HFFc6 (cell line): ENCODE results near the gene RFC5. TPM values are rescaled to one million over a fixed set of nuclear protein-coding genes. Genes with fewer than 3 reads are reported as not detected.
A peak's percentile ranks its signal among the peaks of the same experiment; 100 is the strongest.

Experiments used
- DNase-seq: peaks from one replicate; pipeline ENCODE4 v3.0.0-alpha.2; 2018
- H3K27ac Mint-ChIP-seq: 2 replicates; pipeline ENCODE4 v1.8.0; 2020; ENCODE audit warnings: mild to moderate bottlenecking, mixed read lengths
- H3K27me3 Mint-ChIP-seq: 2 replicates; pipeline ENCODE4 v1.8.0; 2021; ENCODE audit warnings: mild to moderate bottlenecking, moderate library complexity, mixed read lengths; ENCODE audit not compliant: insufficient read depth
- H3K36me3 Mint-ChIP-seq: 2 replicates; pipeline ENCODE4 v1.8.0; 2021; ENCODE audit warnings: low read depth, mixed read lengths
- H3K4me1 Mint-ChIP-seq: 2 replicates; pipeline ENCODE4 v1.8.0; 2020; ENCODE audit warnings: low read depth, mixed read lengths
- H3K4me3 Mint-ChIP-seq: 2 replicates; pipeline ENCODE4 v1.8.0; 2020; ENCODE audit warnings: mild to moderate bottlenecking, moderate library complexity, mixed read lengths
- H3K9me3 Mint-ChIP-seq: 2 replicates; pipeline ENCODE4 v1.8.0; 2020; ENCODE audit warnings: mild to moderate bottlenecking, mixed read lengths
- long read RNA-seq: library from polyadenylated mRNA; unstranded; transcript quantifications from one replicate; pipeline ENCODE4 v2.0.0, GENCODE V29; 2019
- total RNA-seq, 6 experiments: library from RNA; stranded (reverse); fragmentation: NEBNext Ultra II Directional; extraction: Animal tissue kit (Norgen Biotek cat#: 25700); gene quantifications; 2 replicates in 1 of 6; 3 replicates in 5 of 6; pipeline ENCODE4 v1.2.3, GENCODE V29; 2021
- TF ChIP-seq, protein P1 (sequence below): fragments of 200-600 bp; sonication (generic); IDR thresholded peaks from 2 replicates; pipeline ENCODE4 v1.5.0; 2021; ENCODE audit warnings: antibody characterized with exemption, mild to moderate bottlenecking

The RFC5 gene, protein sequence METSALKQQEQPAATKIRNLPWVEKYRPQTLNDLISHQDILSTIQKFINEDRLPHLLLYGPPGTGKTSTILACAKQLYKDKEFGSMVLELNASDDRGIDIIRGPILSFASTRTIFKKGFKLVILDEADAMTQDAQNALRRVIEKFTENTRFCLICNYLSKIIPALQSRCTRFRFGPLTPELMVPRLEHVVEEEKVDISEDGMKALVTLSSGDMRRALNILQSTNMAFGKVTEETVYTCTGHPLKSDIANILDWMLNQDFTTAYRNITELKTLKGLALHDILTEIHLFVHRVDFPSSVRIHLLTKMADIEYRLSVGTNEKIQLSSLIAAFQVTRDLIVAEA
- 10 to 100 TPM in 5 of 6 experiments, 1 to 10 TPM in 1; 9.3 to 19.6 (median 16.6) TPM for total RNA-seq
- long read RNA-seq, transcript RFC5-204 (11 exons, 1,655 nt): major isoform, 16 of 37 reads
- long read RNA-seq, partial matches to known transcripts: 2 of 37 reads
- long read RNA-seq, other reads (novel, unspliced or antisense): 19 of 37 reads

DNA sequence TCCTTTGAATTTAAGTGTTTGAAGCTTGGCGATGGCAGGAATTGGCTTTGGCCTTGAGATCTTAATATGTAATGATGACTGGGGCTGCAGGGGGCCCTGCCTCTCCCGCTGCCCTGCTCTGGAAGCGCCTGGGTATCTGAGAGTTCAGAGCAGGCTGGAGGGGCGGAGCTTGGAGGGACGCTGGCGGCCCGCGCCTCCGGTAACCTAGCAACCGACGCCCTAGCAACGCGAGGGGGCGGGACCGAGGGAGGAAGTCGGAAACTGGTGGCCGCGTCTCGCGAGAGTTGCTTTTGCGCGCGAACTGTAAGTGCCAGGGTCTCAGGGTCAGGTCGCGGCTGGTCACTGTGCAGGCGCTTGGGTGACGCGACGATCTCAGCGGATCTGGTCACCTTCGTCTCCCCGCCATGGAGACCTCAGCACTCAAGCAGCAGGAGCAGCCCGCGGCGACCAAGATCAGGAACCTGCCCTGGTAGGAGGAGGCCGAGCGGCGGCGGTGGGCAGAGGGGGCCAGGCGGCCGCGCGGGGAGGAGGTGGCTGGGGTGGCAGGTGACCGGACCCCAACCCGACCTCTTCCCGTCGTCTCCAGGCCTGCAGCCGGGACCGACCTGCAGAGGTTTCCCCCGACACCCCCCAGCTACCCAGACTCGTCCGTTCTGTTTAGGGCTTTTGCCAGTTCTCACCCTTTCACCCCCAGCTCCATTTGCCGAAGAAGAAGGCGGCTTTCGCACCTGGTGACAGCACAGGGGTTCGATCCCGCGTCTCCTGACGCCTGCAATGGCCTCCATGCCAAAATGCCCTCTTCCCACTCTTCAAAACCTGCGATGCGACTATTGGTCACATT is at the start of gene RFC5:
Gene RFC5, plus strand, starts transcription at position 280 of the 841 bp plus-strand sequence. Its CDS starts 125 bp downstream, at position 405.
- Mint-ChIP-seq H3K36me3 (peaks cover 17% of the 10 kb centered on the region; the same call in 1 of the 2 replicates), H3K27me3 (no peaks in the 10 kb centered on the region), H3K4me1 (peaks cover 29% of the 10 kb centered on the region), H3K4me3 (peak within 1 kb of the TSS; percentile 90), H3K9me3 (no peaks in the 10 kb centered on the region), H3K27ac (peak within 1 kb of the TSS; percentile 76)
- TF ChIP-seq, protein P1, sequence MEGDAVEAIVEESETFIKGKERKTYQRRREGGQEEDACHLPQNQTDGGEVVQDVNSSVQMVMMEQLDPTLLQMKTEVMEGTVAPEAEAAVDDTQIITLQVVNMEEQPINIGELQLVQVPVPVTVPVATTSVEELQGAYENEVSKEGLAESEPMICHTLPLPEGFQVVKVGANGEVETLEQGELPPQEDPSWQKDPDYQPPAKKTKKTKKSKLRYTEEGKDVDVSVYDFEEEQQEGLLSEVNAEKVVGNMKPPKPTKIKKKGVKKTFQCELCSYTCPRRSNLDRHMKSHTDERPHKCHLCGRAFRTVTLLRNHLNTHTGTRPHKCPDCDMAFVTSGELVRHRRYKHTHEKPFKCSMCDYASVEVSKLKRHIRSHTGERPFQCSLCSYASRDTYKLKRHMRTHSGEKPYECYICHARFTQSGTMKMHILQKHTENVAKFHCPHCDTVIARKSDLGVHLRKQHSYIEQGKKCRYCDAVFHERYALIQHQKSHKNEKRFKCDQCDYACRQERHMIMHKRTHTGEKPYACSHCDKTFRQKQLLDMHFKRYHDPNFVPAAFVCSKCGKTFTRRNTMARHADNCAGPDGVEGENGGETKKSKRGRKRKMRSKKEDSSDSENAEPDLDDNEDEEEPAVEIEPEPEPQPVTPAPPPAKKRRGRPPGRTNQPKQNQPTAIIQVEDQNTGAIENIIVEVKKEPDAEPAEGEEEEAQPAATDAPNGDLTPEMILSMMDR: no peak
- DNase-seq: peak; percentile 93

DNA sequence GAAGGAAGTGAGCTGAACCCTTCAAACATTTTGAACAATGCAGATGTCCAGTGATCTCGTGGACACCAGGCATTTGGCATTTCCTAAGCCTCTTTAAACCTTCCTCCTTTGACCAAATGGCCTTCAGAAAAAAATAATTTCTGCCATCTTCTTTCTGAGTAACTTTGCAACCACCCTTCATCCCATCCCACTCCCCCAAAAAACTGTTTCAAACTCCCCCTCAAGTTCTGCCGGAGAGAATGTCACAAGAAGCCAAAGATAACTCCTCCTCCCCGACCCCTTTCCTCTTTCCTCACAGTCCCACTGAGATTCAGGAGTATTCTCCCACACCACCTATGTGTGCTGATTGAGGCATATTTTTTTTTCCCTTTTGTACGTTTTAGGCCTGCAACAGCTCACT is 49.5 kb upstream of the RFC5 start:
- no peak overlapping the region for H3K4me3 Mint-ChIP-seq
- H3K4me1 Mint-ChIP-seq: no peaks in the 10 kb centered on the region
- TF ChIP-seq, protein P1: no peak
- no peak for DNase-seq
- H3K36me3 Mint-ChIP-seq: 0 out of 2 replicates have a peak, but pooled peaks cover 3% of the 10 kb centered on the region
- peaks cover 11% of the 10 kb centered on the region for H3K9me3 Mint-ChIP-seq
- H3K27me3 Mint-ChIP-seq: peaks cover 23% of the 10 kb centered on the region
- H3K27ac Mint-ChIP-seq: no peak overlapping the region

DNA sequence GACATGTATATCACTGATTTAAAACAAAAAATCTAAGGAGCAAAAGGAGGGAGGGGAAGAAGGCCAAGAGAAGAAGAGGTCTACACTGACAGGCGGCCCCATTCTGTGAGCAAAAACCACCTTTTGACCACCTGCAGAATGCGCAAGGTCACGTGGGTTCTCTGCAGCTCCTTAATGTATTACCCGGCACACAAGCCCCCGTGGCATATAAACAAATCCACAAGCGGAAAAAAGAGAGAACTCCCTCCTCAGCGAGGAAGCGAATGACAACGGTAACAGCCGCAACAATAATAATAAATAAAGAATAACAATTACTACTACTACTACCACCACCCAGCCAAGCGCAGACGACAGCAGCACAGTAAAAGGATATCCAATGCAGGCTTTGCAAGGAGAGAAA is 49.0 kb upstream of the RFC5 start:
- H3K27me3 Mint-ChIP-seq: peaks cover 20% of the 10 kb centered on the region
- no peaks in the 10 kb centered on the region for H3K4me1 Mint-ChIP-seq
- H3K27ac Mint-ChIP-seq: no peak overlapping the region
- no peak overlapping the region for H3K4me3 Mint-ChIP-seq
- peaks cover 13% of the 10 kb centered on the region for H3K9me3 Mint-ChIP-seq
- 0 out of 2 replicates have a peak, but pooled peaks cover 3% of the 10 kb centered on the region for H3K36me3 Mint-ChIP-seq
- DNase-seq: no peak
- TF ChIP-seq, protein P1: no peak

DNA sequence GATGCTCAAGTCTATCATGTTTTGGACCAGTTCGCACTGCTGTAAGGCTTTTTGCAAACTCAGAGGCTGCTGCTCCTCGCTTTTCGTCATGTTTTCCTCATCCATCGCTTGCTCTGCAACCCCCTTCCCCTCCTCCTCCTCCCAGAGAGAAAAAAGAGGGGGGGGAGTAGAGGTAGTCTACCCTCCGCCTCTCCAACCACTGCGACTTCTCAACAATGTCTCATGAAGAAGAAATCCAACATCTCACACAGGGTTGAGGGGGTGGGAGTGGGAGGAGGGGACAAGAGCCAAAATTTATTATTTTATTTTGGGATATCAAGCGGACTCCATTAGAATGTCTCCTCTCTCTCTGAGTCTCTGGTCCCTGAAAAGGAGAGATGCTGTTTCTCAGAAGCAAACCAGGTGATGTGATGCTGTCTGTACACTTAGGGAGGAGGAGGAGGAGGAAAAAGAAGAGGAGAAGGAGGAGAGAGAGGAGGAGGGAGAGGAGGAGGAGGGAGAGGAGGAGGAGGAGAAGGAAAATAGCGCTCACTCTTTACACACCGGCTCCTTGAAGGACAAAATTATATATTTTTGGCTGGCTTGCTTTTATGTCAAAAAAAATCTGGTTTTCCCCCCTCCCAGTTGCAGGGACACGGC is 48.2 kb upstream of the RFC5 start:
- TF ChIP-seq, protein P1: no peak
- Mint-ChIP-seq H3K4me1 (no peaks in the 10 kb centered on the region), H3K9me3 (peaks cover 13% of the 10 kb centered on the region), H3K36me3 (0 out of 2 replicates have a peak, but pooled peaks cover 3% of the 10 kb centered on the region), H3K27me3 (peaks cover 22% of the 10 kb centered on the region), H3K27ac (no peak overlapping the region), H3K4me3 (peak overlapping the region; percentile 14; the same call in 1 of the 2 replicates)
- no peak for DNase-seq
